Measurements from ENCODE around the gene KCNK10.

Gene KCNK10

DNA sequence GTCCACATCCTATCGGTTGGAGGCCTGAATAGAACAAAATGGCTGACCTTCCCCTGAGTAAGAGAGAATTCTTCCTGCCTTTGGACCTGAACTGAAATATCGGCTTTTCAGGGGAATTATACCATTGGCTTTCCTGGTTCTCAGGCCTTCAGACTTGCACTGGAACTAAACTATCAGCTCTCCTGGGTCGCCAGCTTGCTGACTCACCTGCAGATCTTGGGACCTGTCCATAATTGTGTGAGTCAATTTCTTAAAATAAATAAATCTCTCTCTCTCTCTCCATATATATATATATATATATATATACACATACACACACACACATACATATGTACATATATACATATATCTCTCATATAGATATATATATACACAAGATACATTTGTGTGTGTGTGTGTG, 41.6 kb downstream of the KCNK10 start:
- TF ChIP-seq, protein P1, sequence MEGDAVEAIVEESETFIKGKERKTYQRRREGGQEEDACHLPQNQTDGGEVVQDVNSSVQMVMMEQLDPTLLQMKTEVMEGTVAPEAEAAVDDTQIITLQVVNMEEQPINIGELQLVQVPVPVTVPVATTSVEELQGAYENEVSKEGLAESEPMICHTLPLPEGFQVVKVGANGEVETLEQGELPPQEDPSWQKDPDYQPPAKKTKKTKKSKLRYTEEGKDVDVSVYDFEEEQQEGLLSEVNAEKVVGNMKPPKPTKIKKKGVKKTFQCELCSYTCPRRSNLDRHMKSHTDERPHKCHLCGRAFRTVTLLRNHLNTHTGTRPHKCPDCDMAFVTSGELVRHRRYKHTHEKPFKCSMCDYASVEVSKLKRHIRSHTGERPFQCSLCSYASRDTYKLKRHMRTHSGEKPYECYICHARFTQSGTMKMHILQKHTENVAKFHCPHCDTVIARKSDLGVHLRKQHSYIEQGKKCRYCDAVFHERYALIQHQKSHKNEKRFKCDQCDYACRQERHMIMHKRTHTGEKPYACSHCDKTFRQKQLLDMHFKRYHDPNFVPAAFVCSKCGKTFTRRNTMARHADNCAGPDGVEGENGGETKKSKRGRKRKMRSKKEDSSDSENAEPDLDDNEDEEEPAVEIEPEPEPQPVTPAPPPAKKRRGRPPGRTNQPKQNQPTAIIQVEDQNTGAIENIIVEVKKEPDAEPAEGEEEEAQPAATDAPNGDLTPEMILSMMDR (IDR thresholded peaks at IDR 0.05): no peak

DNA sequence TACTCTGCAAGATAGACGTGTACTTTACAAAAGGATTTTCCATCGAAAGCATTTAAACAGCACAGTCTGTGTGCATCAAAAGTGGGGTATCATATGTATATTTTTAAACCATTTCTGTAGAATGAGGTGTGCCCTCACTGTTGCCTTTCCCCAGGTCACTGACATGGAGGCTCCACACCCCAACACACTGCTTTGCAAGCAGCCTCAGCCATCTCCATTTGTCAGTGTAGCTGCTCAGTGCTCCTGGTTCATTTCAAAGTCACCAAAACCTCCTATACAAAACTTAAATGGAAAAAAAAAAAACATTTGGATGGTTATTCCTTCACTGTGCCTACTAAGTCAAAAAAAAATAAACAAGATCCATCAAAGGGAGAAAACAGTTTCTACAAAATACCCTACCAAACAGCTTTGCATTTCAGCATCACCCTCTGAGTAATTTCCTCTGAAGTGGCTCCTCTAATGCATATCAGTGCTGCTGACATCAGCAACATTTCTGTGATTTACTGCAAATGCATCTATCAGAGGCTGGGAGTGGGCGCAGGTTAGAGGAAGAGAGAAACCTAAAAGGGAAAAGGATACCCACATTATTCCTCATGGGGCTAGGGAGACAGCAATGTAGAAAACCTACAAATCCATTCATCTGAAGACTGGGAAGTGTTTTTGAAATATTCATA, 46.0 kb downstream of the KCNK10 start:
- TF ChIP-seq, protein P1 (IDR thresholded peaks at IDR 0.05): no peak

- TF ChIP-seq, protein P1 (IDR thresholded peaks at IDR 0.05): no peak
Observed at GRCh38 chr14:88272390-88273269, 50.4 kb downstream of the KCNK10 start.

GRCh38 chr14:88271205-88271604, 51.9 kb downstream of the KCNK10 start:
- TF ChIP-seq, protein P1 (IDR thresholded peaks at IDR 0.05): no peak

- TF ChIP-seq, protein P1 (IDR thresholded peaks at IDR 0.05): no peak
Observed at GRCh38 chr14:88270776-88271175, 52.3 kb downstream of the KCNK10 start.

GRCh38 chr14:88269806-88270420, 53.2 kb downstream of the KCNK10 start:
- TF ChIP-seq, protein P1 (IDR thresholded peaks at IDR 0.05): no peak

GRCh38 chr14:88266474-88266873, 56.6 kb downstream of the KCNK10 start:
- TF ChIP-seq, protein P1 (IDR thresholded peaks at IDR 0.05): no peak
